HG03066 (cell line): ENCODE measurements around the gene FNBP1L.
"Not testable (repeated sequence)": the region's sequence is repeated elsewhere in the genome, so short reads cannot be mapped to it uniquely, and the experiment has no call there.

Experiments used
- ATAC-seq: cut with Tn5 transposase; IDR thresholded peaks from one replicate; pipeline ENCODE4 v1.9.1; 2021; ENCODE audit warnings: low read depth; ENCODE audit not compliant: unreplicated experiment

Gene FNBP1L

GRCh38 chr1:93442008-93442666, 5.8 kb upstream of the FNBP1L start:
- no peak for ATAC-seq

DNA sequence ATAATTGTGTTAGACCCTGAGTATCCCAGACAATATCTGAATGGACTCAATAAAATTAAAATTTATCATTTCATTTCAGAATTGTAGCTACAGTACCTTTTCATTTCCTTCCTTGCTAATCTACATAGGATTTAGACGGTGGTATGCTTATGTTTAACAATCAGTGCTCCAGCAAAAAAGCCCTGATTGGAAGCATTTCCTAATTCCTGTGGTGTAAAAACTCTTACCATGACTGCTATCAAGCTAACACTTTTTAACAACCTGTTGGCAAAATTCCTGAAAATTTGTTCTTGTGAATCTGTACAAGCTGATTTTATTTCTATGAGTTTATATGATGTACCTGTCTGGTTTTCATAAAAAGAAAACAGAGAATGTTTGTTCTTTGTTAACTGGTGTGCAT, 5.2 kb upstream of the FNBP1L start:
- no peak for ATAC-seq

DNA sequence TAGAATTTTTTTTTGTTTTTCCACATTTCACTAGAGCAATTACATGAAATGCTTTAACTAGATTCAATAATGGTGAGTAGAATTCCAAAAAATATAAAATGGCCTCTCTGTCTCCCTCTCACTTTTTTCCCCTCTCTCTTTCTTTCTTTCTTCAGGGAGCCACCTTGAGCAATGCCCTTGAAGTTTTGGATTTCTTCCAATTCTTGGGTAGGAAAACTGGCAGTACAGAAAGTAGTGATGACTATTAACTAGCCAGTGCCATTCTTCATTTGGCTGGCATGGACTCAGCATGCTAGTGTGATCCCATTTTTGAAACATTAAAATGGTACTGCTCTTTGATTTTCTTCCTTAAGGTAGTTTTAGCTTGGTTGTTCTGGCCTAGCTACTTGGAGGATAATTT, 4.5 kb upstream of the FNBP1L start:
- ATAC-seq: no peak

DNA sequence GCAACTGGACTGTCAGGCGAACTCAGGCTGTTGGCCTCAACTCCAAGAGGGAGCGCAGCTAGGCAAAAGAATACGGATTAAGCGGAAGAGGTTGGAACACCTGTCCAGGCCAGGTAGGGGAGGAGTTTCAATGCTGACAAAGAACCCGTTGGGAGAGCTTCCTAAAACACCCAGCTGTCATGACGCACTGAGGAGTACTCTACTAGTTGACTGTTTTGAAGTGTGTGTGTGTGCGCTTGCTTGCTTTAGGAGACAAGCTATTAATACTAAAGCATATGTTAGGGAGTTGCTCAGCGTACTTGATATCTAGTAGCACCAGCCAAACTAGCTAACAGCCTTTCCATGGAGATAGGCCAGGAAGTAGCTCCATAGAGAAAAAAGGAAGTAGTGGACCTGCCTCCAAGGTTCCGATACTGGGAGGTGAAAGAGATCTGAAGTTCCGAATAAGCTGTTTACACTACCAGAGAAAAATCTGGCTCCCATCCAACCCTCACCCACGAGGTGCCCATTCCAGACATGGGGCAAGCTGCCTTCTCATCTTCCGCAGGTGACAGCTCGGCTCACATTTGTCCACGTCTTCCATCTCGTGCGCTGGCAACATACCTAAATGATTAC, 974 bp upstream of the FNBP1L start:
- ATAC-seq: no peak

GRCh38 chr1:93448292-93448982, 519 bp downstream of the FNBP1L start:
- no peak for ATAC-seq

DNA sequence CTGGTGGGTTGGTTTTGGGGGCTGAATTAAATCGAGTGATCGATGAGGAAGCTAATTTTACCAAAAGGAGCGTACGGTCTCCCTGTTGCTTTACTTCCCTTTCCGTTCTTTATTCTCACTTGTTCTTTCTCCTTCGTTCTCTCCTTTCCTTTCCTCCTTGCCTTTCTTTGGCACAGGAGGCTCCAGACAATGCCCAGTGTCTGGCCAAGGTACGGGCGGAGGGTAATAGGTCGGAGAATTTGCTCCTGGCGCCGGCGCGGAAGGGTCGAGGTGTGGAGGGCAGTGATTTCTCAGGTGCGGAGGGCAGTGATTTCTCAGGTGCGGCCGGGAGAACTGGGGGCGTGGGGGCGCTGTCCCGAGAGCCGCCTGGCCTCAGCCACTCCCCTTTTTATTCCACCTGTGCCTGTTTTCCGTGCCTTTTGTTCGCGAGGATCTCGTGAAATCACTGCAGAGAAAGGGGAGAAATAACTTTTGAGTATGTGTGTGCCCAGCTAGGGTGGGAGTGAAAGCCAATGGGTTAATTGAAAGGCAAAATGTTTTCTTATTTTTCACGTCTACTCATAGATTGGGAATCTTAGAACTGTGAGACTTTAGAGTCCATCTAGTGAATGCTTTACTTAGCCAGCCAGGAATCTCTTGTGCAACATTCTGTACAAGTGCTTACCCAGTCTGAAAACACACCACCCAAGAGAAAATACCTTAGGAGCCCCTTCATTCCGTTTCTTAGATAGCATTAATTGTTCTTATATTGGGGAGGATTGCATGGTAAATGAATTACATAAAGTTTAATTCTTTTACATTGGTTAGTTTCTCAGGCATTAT, 1.3 kb downstream of the FNBP1L start:
- no peak for ATAC-seq

DNA sequence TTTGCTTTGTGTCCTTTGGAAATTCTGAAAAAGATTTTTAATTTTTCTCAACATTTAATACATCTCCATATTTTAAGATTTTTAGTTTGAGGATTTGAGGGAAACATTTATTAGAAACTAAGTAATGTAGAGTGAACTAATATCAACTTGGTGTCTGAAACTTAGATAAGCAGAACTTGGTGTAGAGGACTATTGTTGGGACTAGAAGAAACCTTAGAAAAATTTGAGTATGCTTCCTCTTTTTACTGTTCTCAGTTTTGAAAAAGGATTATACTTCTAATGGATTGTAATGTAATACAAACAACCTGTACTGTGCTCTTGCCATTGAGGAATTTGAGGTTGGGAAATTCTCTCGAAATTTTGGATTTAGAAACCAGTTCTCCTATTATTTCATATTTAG, 2.4 kb downstream of the FNBP1L start:
- ATAC-seq: no peak

GRCh38 chr1:93453911-93454310, 6.0 kb downstream of the FNBP1L start:
- no peak for ATAC-seq

DNA sequence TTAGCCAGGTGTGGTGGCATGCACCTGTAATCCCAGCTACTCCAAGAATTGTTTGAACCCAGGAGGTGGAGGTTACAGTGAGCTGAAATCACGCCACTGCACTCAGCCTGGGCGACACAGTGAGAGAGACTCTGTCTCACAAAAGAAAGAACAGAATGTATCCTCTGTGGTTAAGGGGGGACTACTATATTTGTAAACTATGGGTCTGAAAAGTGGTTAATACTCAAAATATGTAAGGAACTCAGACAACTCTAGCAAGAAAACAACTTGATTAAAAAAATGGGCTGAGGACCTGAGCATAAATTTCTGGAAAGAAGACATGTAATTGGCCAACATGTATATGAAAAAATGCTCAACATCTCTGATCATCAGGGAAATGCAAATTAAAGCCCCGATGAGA, 11.2 kb downstream of the FNBP1L start:
- no peak for ATAC-seq

GRCh38 chr1:93461236-93461635, 13.3 kb downstream of the FNBP1L start:
- ATAC-seq: no peak

GRCh38 chr1:93463960-93464359, 16.0 kb downstream of the FNBP1L start:
- no peak for ATAC-seq

- ATAC-seq: not testable (repeated sequence)
Observed at GRCh38 chr1:93465371-93466082, 17.6 kb downstream of the FNBP1L start.

GRCh38 chr1:93467606-93468005, 19.7 kb downstream of the FNBP1L start:
- no peak for ATAC-seq

- ATAC-seq: no peak
Observed at GRCh38 chr1:93468662-93469061, 20.7 kb downstream of the FNBP1L start.

DNA sequence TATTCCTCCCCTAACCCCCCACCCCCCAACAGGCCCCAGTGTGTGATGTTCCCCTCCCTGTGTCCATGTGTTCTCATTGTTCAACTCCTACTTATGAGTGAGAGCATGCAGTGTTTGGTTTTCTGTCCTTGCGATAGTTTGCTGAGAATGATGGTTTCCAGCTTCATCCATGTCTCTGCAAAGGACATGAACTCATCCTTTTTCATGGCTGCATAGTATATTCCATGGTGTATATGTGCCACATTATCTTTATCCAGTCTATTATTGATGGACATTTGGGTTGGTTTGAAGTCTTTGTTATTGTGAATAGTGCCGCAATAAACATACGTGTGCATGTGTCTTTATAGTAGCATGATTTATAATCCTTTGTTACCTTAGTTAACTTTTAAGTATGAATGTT, 21.3 kb downstream of the FNBP1L start:
- not testable (repeated sequence) for ATAC-seq

GRCh38 chr1:93471284-93471683, 23.4 kb downstream of the FNBP1L start:
- no peak for ATAC-seq

GRCh38 chr1:93471911-93472310, 24.0 kb downstream of the FNBP1L start:
- ATAC-seq: no peak

- no peak for ATAC-seq
Observed at GRCh38 chr1:93474321-93474720, 26.4 kb downstream of the FNBP1L start.

DNA sequence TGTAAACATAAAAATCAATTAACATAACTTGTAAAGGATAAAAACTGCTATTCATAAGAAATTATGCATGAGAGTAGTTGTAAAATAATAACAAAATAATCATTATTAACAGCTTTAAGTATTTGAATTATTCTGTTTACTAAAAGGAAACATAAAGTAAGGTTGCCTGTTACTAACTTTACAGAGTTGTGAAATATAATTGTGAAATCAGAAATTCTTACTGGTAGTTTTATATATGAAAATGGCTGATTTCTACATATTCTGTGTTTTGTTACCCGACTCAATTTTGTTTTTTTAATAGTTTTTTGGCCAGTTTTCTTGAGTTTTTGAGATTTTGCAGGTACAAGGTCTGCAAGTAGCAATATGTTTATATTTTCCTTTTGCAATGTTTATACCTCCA, 27.8 kb downstream of the FNBP1L start:
- ATAC-seq: no peak

DNA sequence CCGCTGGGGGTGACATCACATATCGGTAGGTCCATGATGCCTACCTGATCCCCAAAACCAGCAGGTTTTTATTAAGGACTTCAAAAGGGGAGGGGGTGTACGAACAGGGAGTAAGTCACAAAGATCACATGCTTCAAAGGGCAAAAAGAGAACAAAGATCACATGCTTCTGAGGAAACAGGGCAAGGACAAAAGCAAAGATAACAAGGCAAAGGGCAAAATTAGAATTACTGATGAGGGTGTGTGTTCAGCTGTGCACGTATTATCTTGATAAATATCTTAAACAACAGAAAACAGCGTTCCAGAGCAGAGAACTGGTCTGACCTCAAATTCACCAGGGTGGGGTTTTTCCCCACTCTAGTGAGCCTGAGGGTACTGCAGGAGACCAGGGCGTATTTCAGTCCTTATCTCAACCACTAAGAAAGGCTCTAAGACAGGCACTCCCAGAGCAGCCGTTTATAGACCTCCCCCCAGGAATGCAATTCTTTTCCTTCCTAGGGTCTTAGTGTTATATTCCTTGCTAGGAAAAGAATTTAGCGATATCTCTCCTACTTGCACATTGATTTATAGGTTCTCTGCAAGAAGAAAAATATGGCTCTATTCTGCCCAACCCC, 31.3 kb downstream of the FNBP1L start:
- ATAC-seq: not testable (repeated sequence)
